Neural cell (in vitro differentiated cells): ENCODE measurements around the gene SAMM50. TPM values are rescaled to one million over a fixed set of nuclear protein-coding genes. Genes with fewer than 3 reads are reported as not detected.

Experiments
- H2AFZ ChIP-seq: fragments of 200-600, 300-800 bp; sonication (generic), shearing (Covaris generic); 2 replicates; pipeline ENCODE4 v1.6.0; 2014; ENCODE audit warnings: low read depth, mild to moderate bottlenecking, antibody characterized with exemption, low read length, moderate library complexity
- H3F3A ChIP-seq: fragments of 200-600 bp; shearing (Covaris generic); 2 replicates; pipeline ENCODE4 v1.6.1; 2016; ENCODE audit warnings: mild to moderate bottlenecking, moderate library complexity, mixed read lengths, antibody characterized with exemption, low read length; ENCODE audit not compliant: insufficient read depth, poor library complexity, severe bottlenecking
- H3K27ac ChIP-seq: fragments of 200-600, 300-800 bp; sonication (generic), shearing (Covaris generic); 2 replicates; pipeline ENCODE4 v1.5.1; 2014; ENCODE audit warnings: mild to moderate bottlenecking, low read length, moderate library complexity
- H3K27me3 ChIP-seq: fragments of 300-800, 200-600 bp; sonication (generic), shearing (Covaris generic); 2 replicates; pipeline ENCODE4 v1.6.0; 2014; ENCODE audit warnings: mild to moderate bottlenecking, low read depth, low read length, moderate library complexity; ENCODE audit not compliant: insufficient read depth
- H3K36me3 ChIP-seq: fragments of 300-800, 200-600 bp; sonication (generic), shearing (Covaris generic); 2 replicates; pipeline ENCODE4 v1.5.1; 2014; ENCODE audit warnings: mild to moderate bottlenecking, antibody characterized with exemption, low read length, moderate library complexity; ENCODE audit not compliant: insufficient read depth
- H3K4me2 ChIP-seq: fragments of 300-800, 200-600 bp; sonication (generic), shearing (Covaris generic); 2 replicates; pipeline ENCODE4 v1.6.0; 2014; ENCODE audit warnings: mild to moderate bottlenecking, low read length
- H3K4me3 ChIP-seq: fragments of 300-800, 200-600 bp; sonication (generic), shearing (Covaris generic); 2 replicates; pipeline ENCODE4 v1.5.1; 2014; ENCODE audit warnings: mild to moderate bottlenecking, low read length, moderate library complexity
- H3K79me2 ChIP-seq: fragments of 200-600 bp; shearing (Covaris generic); replicated peaks from 2 replicates; pipeline ENCODE4 v1.6.0; 2014; ENCODE audit warnings: mild to moderate bottlenecking, low read length, moderate library complexity; ENCODE audit not compliant: insufficient read depth
- H3K9ac ChIP-seq: fragments of 300-800, 200-600 bp; sonication (generic), shearing (Covaris generic); 2 replicates; pipeline ENCODE4 v1.6.1; 2016; ENCODE audit warnings: mild to moderate bottlenecking, low read length, mixed read lengths
- H3K9me2 ChIP-seq: fragments of 200-600 bp; shearing (Covaris generic); 2 replicates; pipeline ENCODE4 v1.6.1; 2016; ENCODE audit warnings: mild to moderate bottlenecking, low read length, mixed read lengths; ENCODE audit not compliant: insufficient read depth
- H3K9me3 ChIP-seq: fragments of 200-600, 300-800 bp; sonication (generic), shearing (Covaris generic); 2 replicates; pipeline ENCODE4 v1.6.1; 2016; ENCODE audit warnings: mild to moderate bottlenecking, mixed run types, low read length, moderate library complexity, mixed read lengths
- H4K20me1 ChIP-seq: fragments of 200-600 bp; shearing (Covaris generic); 2 replicates; pipeline ENCODE4 v1.6.1; 2016; ENCODE audit warnings: mild to moderate bottlenecking, mixed run types; ENCODE audit not compliant: insufficient read depth
- EP300 ChIP-seq: fragments of 450-650 bp; conservative IDR thresholded peaks from 2 replicates; pipeline ENCODE4 v1.6.1; 2014; ENCODE audit warnings: antibody characterized with exemption, mild to moderate bottlenecking, moderate library complexity; ENCODE audit not compliant: poor library complexity, severe bottlenecking
- EZH2 ChIP-seq: fragments of 200-600, 300-800 bp; shearing (Covaris generic), sonication (generic); IDR thresholded peaks from 2 replicates; pipeline ENCODE4 v1.6.1; 2014; ENCODE audit warnings: antibody characterized with exemption, low read length, borderline replicate concordance, mild to moderate bottlenecking; ENCODE audit not compliant: insufficient read depth, poor library complexity, severe bottlenecking
- MXI1 ChIP-seq: fragments of 450-650 bp; conservative IDR thresholded peaks from 2 replicates; pipeline ENCODE4 v1.6.1; 2014; ENCODE audit warnings: antibody characterized with exemption, mild to moderate bottlenecking; ENCODE audit not compliant: poor library complexity, severe bottlenecking
- POLR2AphosphoS5 ChIP-seq: IDR thresholded peaks from 2 replicates; pipeline ENCODE4 v1.6.1; 2012
- RAD21 ChIP-seq: fragments of 450-650 bp; conservative IDR thresholded peaks from 2 replicates; pipeline ENCODE4 v1.6.1; 2014; ENCODE audit warnings: antibody characterized with exemption, mild to moderate bottlenecking, moderate library complexity
- SMC3 ChIP-seq: fragments of 450-650 bp; conservative IDR thresholded peaks from 2 replicates; pipeline ENCODE4 v1.6.1; 2014; ENCODE audit warnings: antibody characterized with exemption, mild to moderate bottlenecking, moderate library complexity; ENCODE audit not compliant: poor library complexity
- TAF1 ChIP-seq: IDR thresholded peaks from 2 replicates; pipeline ENCODE4 v1.6.1; 2012; ENCODE audit warnings: low read depth
- polyA plus RNA-seq: library from polyadenylated mRNA; depleted of rRNA; stranded (reverse); fragments of >200 nt; gene quantifications from 2 replicates; pipeline ENCODE4 v1.2.3, GENCODE V29; 2014
- TF ChIP-seq, protein P1 (sequence below): IDR thresholded peaks from 2 replicates; pipeline ENCODE4 v1.6.1; 2012; ENCODE audit warnings: borderline replicate concordance
- TF ChIP-seq, protein P2 (sequence below): fragments of 450-650 bp; IDR thresholded peaks from 2 replicates; pipeline ENCODE4 v1.5.1; 2014; ENCODE audit warnings: antibody characterized with exemption, mild to moderate bottlenecking, moderate library complexity; ENCODE audit not compliant: poor library complexity, severe bottlenecking

Gene SAMM50
- polyA plus RNA-seq, 1 donor from 2014 or later, result 38.1 TPM

DNA sequence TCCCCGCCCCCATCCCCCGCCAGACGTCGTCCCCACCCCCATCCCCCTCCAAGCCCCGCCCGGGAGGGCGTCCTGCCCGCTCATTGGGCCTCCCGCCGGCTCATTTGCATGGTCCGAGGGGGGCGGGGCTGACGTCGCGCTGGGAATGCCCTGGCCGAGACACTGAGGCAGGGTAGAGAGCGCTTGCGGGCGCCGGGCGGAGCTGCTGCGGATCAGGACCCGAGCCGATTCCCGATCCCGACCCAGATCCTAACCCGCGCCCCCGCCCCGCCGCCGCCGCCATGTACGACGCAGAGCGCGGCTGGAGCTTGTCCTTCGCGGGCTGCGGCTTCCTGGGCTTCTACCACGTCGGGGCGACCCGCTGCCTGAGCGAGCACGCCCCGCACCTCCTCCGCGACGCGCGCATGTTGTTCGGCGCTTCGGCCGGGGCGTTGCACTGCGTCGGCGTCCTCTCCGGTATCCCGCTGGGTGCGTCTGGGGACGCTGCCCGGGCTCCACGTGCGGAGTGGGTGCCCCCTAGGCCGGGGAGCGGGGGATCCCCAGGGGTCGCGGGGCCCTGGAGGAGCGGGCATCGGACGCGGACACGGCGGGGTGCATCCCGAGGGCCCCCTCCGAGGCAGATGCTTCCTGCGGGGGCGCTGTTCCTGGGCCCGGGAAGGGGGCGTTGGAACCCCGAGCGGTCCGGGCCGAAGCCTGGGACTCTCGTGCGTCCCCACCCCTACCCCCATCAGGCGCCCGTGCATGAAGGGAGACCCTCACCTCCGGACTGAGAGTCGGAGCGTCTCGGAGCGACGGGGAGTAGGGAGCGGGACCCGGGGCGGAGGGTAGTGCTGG, 31.4 kb upstream of the SAMM50 start, which contains the start of gene PNPLA3:
Gene PNPLA3, plus strand, starts transcription at position 175 of the 834 bp plus-strand sequence. Its CDS starts 107 bp downstream, at position 282.
- Histone ChIP-seq H4K20me1 (no peaks in the 10 kb centered on the region), H3F3A (no peaks in the 10 kb centered on the region), H2AFZ (peak within 1 kb of the TSS; percentile 60), H3K9me2 (no peaks in the 10 kb centered on the region), H3K36me3 (no peaks in the 10 kb centered on the region), H3K79me2 (no peaks in the 10 kb centered on the region), H3K9ac (peak within 1 kb of the TSS; percentile 73), H3K27ac (peak within 1 kb of the TSS; percentile 69), H3K4me2 (no peak within 1 kb of the TSS), H3K4me3 (peak within 1 kb of the TSS; percentile 85), H3K9me3 (no peaks in the 10 kb centered on the region), H3K27me3 (no peaks in the 10 kb centered on the region)
- TF ChIP-seq SMC3, result peak; percentile 22
- TF ChIP-seq EP300, result peak; percentile 45
- TF ChIP-seq, protein P1, sequence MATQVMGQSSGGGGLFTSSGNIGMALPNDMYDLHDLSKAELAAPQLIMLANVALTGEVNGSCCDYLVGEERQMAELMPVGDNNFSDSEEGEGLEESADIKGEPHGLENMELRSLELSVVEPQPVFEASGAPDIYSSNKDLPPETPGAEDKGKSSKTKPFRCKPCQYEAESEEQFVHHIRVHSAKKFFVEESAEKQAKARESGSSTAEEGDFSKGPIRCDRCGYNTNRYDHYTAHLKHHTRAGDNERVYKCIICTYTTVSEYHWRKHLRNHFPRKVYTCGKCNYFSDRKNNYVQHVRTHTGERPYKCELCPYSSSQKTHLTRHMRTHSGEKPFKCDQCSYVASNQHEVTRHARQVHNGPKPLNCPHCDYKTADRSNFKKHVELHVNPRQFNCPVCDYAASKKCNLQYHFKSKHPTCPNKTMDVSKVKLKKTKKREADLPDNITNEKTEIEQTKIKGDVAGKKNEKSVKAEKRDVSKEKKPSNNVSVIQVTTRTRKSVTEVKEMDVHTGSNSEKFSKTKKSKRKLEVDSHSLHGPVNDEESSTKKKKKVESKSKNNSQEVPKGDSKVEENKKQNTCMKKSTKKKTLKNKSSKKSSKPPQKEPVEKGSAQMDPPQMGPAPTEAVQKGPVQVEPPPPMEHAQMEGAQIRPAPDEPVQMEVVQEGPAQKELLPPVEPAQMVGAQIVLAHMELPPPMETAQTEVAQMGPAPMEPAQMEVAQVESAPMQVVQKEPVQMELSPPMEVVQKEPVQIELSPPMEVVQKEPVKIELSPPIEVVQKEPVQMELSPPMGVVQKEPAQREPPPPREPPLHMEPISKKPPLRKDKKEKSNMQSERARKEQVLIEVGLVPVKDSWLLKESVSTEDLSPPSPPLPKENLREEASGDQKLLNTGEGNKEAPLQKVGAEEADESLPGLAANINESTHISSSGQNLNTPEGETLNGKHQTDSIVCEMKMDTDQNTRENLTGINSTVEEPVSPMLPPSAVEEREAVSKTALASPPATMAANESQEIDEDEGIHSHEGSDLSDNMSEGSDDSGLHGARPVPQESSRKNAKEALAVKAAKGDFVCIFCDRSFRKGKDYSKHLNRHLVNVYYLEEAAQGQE, result peak; percentile 75
- peak; percentile 88 for TF ChIP-seq MXI1
- TF ChIP-seq TAF1, result peak; percentile 65
- TF ChIP-seq, protein P2, sequence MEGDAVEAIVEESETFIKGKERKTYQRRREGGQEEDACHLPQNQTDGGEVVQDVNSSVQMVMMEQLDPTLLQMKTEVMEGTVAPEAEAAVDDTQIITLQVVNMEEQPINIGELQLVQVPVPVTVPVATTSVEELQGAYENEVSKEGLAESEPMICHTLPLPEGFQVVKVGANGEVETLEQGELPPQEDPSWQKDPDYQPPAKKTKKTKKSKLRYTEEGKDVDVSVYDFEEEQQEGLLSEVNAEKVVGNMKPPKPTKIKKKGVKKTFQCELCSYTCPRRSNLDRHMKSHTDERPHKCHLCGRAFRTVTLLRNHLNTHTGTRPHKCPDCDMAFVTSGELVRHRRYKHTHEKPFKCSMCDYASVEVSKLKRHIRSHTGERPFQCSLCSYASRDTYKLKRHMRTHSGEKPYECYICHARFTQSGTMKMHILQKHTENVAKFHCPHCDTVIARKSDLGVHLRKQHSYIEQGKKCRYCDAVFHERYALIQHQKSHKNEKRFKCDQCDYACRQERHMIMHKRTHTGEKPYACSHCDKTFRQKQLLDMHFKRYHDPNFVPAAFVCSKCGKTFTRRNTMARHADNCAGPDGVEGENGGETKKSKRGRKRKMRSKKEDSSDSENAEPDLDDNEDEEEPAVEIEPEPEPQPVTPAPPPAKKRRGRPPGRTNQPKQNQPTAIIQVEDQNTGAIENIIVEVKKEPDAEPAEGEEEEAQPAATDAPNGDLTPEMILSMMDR, result peak; percentile 67
- peak; percentile 86 for TF ChIP-seq POLR2AphosphoS5
- no peak for TF ChIP-seq EZH2
- peak; percentile 35 for TF ChIP-seq RAD21

DNA sequence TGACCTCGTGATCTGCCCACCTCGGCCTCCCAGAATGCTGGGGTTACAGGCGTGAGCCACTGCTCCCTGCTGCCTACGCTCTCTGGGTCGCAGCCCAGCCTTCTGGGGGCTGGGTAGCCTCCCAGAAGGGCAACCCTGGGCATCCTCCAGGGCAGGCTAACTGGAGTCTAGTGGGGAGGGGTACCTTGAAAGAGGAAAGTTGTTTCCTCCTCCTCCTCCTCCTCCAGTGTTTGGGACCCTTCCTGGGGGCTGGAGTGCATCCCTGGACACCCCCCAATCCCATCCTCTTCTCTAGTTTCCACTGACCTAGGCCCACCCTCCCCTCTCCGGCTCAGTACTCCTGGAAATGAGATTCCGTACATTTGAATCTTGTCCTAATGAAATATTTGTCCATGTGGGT, 30.4 kb upstream of the SAMM50 start:
- H3K4me3 ChIP-seq, result peak overlapping the region; percentile 85
- H2AFZ ChIP-seq, result no peak overlapping the region
- H3K27ac ChIP-seq, result no peak overlapping the region
- no peaks in the 10 kb centered on the region for H3K79me2 ChIP-seq
- H3K9me2 ChIP-seq, result no peaks in the 10 kb centered on the region
- H4K20me1 ChIP-seq, result no peaks in the 10 kb centered on the region
- no peaks in the 10 kb centered on the region for H3K9me3 ChIP-seq
- TF ChIP-seq EZH2 (no peak), POLR2AphosphoS5 (no peak)
- H3K27me3 ChIP-seq, result no peaks in the 10 kb centered on the region
- peak overlapping the region; percentile 36 for H3K9ac ChIP-seq
- no peaks in the 10 kb centered on the region for H3F3A ChIP-seq
- H3K4me2 ChIP-seq, result no peak overlapping the region
- no peaks in the 10 kb centered on the region for H3K36me3 ChIP-seq
